ENCODE data around the gene OVAAL.

GRCh38 chr1:180584869-180585268 lies 26.1 kb downstream of the OVAAL start:
- TF ChIP-seq REST (IDR thresholded peaks at IDR 0.05; ENCODE audit: low read depth): no peak
- no peak for TF ChIP-seq FOXM1 (IDR thresholded peaks at IDR 0.05; ENCODE audit: borderline replicate concordance, low read depth)
- TF ChIP-seq EP300 (IDR thresholded peaks at IDR 0.05; ENCODE audit: borderline replicate concordance): no peak
- no peak for TF ChIP-seq NFIC (IDR thresholded peaks at IDR 0.05)
- no peak for TF ChIP-seq TAF1 (IDR thresholded peaks at IDR 0.05; ENCODE audit: low read depth)
- no peak for TF ChIP-seq MAX (IDR thresholded peaks at IDR 0.05)
- TF ChIP-seq CREB1 (IDR thresholded peaks at IDR 0.05; ENCODE audit: low read depth): no peak
- TF ChIP-seq CEBPB (IDR thresholded peaks at IDR 0.05): no peak
- TF ChIP-seq ZBTB7A (IDR thresholded peaks at IDR 0.05; ENCODE audit: low read depth): no peak
- TF ChIP-seq TEAD4 (IDR thresholded peaks at IDR 0.05): no peak
- TF ChIP-seq EGR1 (IDR thresholded peaks at IDR 0.05): no peak
- TF ChIP-seq YY1 (IDR thresholded peaks at IDR 0.05; ENCODE audit: low read depth): no peak

Data from Ishikawa (cell line).